Progenitor cell of endocrine pancreas (in vitro differentiated cells): ENCODE results near the gene TPO. TPM values are rescaled to one million over a fixed set of nuclear protein-coding genes. Genes with fewer than 3 reads are reported as not detected.

Experiments
- DNase-seq: peaks from one replicate; pipeline ENCODE4 v3.0.0; 2021; ENCODE audit warnings: low spot score; ENCODE audit not compliant: unreplicated experiment
- H3K27ac Mint-ChIP-seq: 2 replicates; pipeline ENCODE4 v1.8.0; 2021; ENCODE audit warnings: mild to moderate bottlenecking, moderate library complexity, mixed read lengths
- H3K27me3 Mint-ChIP-seq: 2 replicates; pipeline ENCODE4 v1.8.0; 2021; ENCODE audit warnings: mixed read lengths
- H3K36me3 Mint-ChIP-seq: 2 replicates; pipeline ENCODE4 v1.8.0; 2022; ENCODE audit warnings: mixed read lengths; ENCODE audit not compliant: insufficient read depth
- H3K4me1 Mint-ChIP-seq: 2 replicates; pipeline ENCODE4 v1.8.0; 2021; ENCODE audit warnings: low read depth, mixed read lengths
- H3K4me3 Mint-ChIP-seq: 2 replicates; pipeline ENCODE4 v1.8.0; 2021; ENCODE audit warnings: low read depth, mild to moderate bottlenecking, moderate library complexity, mixed read lengths
- H3K9me3 Mint-ChIP-seq: 2 replicates; pipeline ENCODE4 v1.8.0; 2021; ENCODE audit warnings: low read depth, mixed read lengths
- total RNA-seq: library from RNA; stranded (reverse); gene quantifications from 2 replicates; pipeline ENCODE4 v1.2.1, GENCODE V29; 2021
- TF ChIP-seq, protein P1 (sequence below): fragments of 200-600 bp; sonication (generic); IDR thresholded peaks from one replicate; pipeline ENCODE4 v1.5.0; 2021; ENCODE audit warnings: antibody characterized with exemption, mild to moderate bottlenecking; ENCODE audit not compliant: unreplicated experiment

The TPO gene
- total RNA-seq, 1 donor from 2014 or later: not detected

DNA sequence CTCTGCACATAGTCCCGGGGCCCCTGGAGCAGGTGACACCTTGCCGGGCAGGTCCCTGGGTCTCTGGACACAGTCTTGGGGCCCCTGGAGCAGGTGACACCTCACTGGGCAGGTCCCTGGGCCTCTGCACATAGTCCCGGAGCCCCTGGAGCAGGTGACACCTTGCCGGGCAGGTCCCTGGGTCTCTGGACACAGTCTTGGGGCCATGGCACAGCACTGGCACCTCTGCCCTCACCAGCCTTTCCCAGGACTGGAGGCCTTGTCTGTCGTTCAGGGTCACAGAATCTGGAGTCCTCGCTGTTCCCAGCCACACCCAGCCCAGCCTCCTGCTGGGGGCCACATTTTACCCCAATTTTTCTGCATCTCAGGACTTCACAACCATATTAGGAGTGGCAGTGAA lies 2.2 kb downstream of the TPO start:
- Mint-ChIP-seq H3K4me3 (no peak overlapping the region), H3K36me3 (no peaks in the 10 kb centered on the region), H3K9me3 (no peaks in the 10 kb centered on the region), H3K4me1 (no peaks in the 10 kb centered on the region), H3K27ac (no peak overlapping the region), H3K27me3 (peaks cover 8% of the 10 kb centered on the region)
- DNase-seq: no peak
- TF ChIP-seq, protein P1, sequence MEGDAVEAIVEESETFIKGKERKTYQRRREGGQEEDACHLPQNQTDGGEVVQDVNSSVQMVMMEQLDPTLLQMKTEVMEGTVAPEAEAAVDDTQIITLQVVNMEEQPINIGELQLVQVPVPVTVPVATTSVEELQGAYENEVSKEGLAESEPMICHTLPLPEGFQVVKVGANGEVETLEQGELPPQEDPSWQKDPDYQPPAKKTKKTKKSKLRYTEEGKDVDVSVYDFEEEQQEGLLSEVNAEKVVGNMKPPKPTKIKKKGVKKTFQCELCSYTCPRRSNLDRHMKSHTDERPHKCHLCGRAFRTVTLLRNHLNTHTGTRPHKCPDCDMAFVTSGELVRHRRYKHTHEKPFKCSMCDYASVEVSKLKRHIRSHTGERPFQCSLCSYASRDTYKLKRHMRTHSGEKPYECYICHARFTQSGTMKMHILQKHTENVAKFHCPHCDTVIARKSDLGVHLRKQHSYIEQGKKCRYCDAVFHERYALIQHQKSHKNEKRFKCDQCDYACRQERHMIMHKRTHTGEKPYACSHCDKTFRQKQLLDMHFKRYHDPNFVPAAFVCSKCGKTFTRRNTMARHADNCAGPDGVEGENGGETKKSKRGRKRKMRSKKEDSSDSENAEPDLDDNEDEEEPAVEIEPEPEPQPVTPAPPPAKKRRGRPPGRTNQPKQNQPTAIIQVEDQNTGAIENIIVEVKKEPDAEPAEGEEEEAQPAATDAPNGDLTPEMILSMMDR: no peak

DNA sequence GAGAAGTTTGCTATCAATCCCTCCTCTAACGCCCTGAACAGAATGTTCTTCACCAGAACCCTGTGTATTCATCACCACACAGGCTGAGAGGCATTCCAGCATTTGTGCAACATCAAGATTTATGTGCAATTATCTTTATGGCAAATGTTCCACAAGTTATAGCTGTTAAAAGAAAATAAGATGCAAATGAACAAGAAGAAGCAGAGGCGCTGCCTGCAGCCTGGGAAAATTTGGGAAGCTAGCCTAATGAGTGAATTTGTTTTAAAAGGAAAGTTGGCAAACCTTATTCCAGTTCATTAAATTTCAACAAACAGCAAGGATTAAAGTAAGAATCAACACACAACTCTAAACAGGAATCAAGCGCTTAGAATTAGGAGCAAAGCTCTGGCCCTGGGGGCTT lies 5.3 kb downstream of the TPO start:
- no peaks in the 10 kb centered on the region for H3K36me3 Mint-ChIP-seq
- H3K27ac Mint-ChIP-seq: no peak overlapping the region
- TF ChIP-seq, protein P1: no peak
- H3K9me3 Mint-ChIP-seq: no peaks in the 10 kb centered on the region
- H3K27me3 Mint-ChIP-seq: peaks cover 9% of the 10 kb centered on the region
- no peak for DNase-seq
- H3K4me1 Mint-ChIP-seq: no peaks in the 10 kb centered on the region
- no peak overlapping the region for H3K4me3 Mint-ChIP-seq

DNA sequence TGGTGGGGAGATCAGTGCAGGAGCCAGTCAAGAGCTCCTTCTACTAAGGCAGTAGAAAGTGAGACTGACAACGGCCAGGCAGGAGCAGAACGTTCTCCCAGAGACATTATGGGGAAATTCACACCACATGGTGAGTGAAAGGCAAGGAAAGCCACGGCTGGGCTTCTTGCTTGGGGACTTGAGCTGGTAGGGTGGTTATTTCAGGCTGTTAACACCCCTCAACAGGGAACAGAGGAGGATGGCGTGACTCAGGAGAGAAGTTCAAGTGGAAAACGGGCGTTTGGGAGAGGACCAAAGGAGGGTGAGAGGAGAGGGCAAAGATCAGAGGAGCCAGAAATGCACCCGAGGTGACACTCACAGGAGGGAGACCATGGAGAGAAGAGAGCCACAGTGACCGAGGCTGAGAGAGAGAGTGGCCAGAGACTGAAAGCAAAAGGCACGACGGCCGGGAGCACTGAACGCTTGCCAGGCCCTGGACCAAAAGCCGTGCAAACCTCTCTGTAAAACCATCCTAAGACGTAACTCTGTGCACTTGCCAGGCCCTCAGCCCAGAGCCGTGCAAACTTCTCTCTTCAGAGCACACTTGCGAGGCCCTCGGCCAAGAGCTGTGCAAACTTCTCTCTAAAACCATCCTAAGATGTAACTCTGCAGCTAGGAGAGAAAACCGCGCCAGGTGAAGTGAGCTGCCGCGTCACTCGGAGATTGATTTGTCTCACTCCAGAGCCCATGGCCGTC lies 7.7 kb downstream of the TPO start:
- Mint-ChIP-seq H3K4me1 (no peaks in the 10 kb centered on the region), H3K27me3 (peaks cover 20% of the 10 kb centered on the region), H3K27ac (no peak overlapping the region), H3K9me3 (peaks cover 12% of the 10 kb centered on the region), H3K36me3 (no peaks in the 10 kb centered on the region), H3K4me3 (no peak overlapping the region)
- TF ChIP-seq, protein P1: no peak
- no peak for DNase-seq

DNA sequence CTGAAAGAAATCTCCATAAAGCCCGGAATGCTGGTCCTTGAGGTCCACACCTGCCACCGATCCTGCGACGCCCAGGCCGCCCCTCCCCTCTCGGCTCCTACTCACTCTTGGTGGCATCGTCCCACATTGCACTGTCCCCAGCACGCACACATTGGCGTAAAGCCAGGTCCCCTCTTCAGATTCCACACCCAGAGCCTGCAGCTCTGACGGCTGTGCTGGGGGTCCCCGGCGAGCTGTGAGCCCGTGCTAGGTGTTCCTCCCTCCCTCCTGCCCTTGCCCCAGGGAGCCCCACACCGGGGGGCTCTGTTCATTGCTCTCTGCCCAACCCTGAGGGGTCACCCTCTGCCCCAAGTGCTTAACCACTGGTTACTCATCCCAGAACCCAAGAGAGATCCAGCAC lies 8.5 kb downstream of the TPO start:
- peaks cover 23% of the 10 kb centered on the region for H3K27me3 Mint-ChIP-seq
- H3K9me3 Mint-ChIP-seq: peaks cover 15% of the 10 kb centered on the region
- no peaks in the 10 kb centered on the region for H3K4me1 Mint-ChIP-seq
- no peak for DNase-seq
- TF ChIP-seq, protein P1: no peak
- H3K4me3 Mint-ChIP-seq: no peak overlapping the region
- no peaks in the 10 kb centered on the region for H3K36me3 Mint-ChIP-seq
- H3K27ac Mint-ChIP-seq: no peak overlapping the region

DNA sequence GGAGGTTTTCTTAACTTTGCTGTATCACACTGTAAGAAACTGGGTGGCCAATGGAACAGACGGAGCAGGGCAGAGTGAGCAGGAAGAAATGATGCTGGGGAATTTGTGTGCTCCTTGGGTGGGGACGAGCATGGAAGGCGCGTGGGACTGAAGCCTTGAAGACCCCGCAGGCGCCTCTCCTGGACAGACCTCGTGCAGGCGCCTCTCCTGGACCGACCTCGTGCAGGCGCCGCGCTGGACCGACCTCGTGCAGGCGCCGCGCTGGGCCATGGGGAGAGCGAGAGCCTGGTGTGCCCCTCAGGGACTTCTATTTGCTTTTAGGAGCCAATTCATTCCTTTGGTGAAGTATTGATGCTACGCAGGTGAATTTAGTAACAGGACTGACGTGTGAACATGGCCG lies 8.9 kb downstream of the TPO start:
- TF ChIP-seq, protein P1: no peak
- H3K4me1 Mint-ChIP-seq: no peaks in the 10 kb centered on the region
- peaks cover 15% of the 10 kb centered on the region for H3K9me3 Mint-ChIP-seq
- DNase-seq: no peak
- H3K27ac Mint-ChIP-seq: no peak overlapping the region
- peaks cover 23% of the 10 kb centered on the region for H3K27me3 Mint-ChIP-seq
- H3K4me3 Mint-ChIP-seq: no peak overlapping the region
- no peaks in the 10 kb centered on the region for H3K36me3 Mint-ChIP-seq
